Measurements from ENCODE around the gene LRP5.
"Not testable (repeated sequence)": the region's sequence is repeated elsewhere in the genome, so short reads cannot be mapped to it uniquely, and the experiment has no call there.

The LRP5 gene

DNA sequence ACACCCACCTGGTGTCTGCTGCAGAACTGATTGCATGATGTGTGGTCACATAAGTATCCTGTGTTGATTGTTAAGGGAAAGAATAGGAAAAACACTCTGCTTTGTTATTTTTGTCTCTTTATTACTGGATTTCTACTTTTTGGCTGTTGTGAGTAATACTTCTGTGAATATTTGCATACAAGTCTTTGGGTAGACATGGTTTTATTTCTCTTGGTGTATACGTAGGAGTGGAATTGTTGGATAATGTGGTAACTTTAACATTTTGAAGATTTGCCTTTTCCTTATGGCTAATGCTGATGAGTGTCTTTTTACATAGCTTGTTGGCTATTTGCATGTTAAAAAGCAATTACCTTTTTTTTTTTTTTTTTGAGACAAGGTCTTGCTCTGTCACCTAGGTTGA is 161.3 kb downstream of the LRP5 start:
- Histone ChIP-seq H3K79me1 (replicated peaks; ENCODE audit: low read length, poor library complexity, severe bottlenecking) (no peaks in the 10 kb centered on the region), H3K4me3 (ENCODE audit: insufficient read depth in 1 of 2, low read depth in 1 of 2, low read length in 2 of 2) (no peak overlapping the region), H3K4me2 (ENCODE audit: low read length, poor library complexity, severe bottlenecking) (no peak overlapping the region), H3K14ac (ENCODE audit: low read length in 2 of 2) (no peak overlapping the region), H4K8ac (ENCODE audit: low read length) (no peak overlapping the region), H2BK120ac (ENCODE audit: low read depth, low read length) (no peak overlapping the region), H3K18ac (ENCODE audit: low read depth in 1 of 2, low read length in 2 of 2) (no peak overlapping the region), H3K4me1 (ENCODE audit: control insufficient read depth, insufficient read depth, low read depth, low read length) (peaks cover 19% of the 10 kb centered on the region), H4K91ac (ENCODE audit: low read length) (no peak overlapping the region), H2BK12ac (ENCODE audit: low read length in 2 of 2) (no peak overlapping the region), H3K4ac (ENCODE audit: low read depth in 1 of 2, low read length in 2 of 2) (no peak overlapping the region), H3K9ac (ENCODE audit: low read length) (no peak overlapping the region), H3K23ac (ENCODE audit: low read length in 2 of 2) (no peak overlapping the region), H2AFZ (ENCODE audit: low read depth, low read length) (no peak overlapping the region), H3K27ac (ENCODE audit: low read length, poor library complexity, severe bottlenecking) (no peak overlapping the region), H2AK5ac (ENCODE audit: low read length, severe bottlenecking) (no peak overlapping the region), H3K36me3 (ENCODE audit: control insufficient read depth in 1 of 2, insufficient read depth in 2 of 2, low read depth in 1 of 2, low read length in 2 of 2) (peaks cover 3% of the 10 kb centered on the region in 2 experiments), H2BK15ac (ENCODE audit: low read depth, poor library complexity, severe bottlenecking) (no peak overlapping the region), H3K27me3 (ENCODE audit: control insufficient read depth in 1 of 2, insufficient read depth in 1 of 2, low read length in 2 of 2) (no peaks in the 10 kb centered on the region), H3K9me3 (ENCODE audit: control insufficient read depth, low read length) (no peaks in the 10 kb centered on the region), H2BK5ac (ENCODE audit: low read depth, low read length, poor library complexity, severe bottlenecking) (no peak overlapping the region)
- DNase-seq, result no peak
- WGBS, result 93% methylated on average over 1 of the region's 1 CpG

GRCh38 chr11:68475626-68476025 is 163.2 kb downstream of the LRP5 start:
- H3K9me3 ChIP-seq (ENCODE audit: control insufficient read depth, low read length); H2AFZ ChIP-seq (ENCODE audit: low read depth, low read length); H3K36me3 ChIP-seq (ENCODE audit: control insufficient read depth in 1 of 2, insufficient read depth in 2 of 2, low read depth in 1 of 2, low read length in 2 of 2); H3K18ac ChIP-seq (ENCODE audit: low read depth in 1 of 2, low read length in 2 of 2); DNase-seq; H2BK120ac ChIP-seq (ENCODE audit: low read depth, low read length); H3K4me2 ChIP-seq (ENCODE audit: low read length, poor library complexity, severe bottlenecking); H3K4me3 ChIP-seq (ENCODE audit: insufficient read depth in 1 of 2, low read depth in 1 of 2, low read length in 2 of 2); H2BK5ac ChIP-seq (ENCODE audit: low read depth, low read length, poor library complexity, severe bottlenecking); H3K14ac ChIP-seq (ENCODE audit: low read length in 2 of 2); H3K27me3 ChIP-seq (ENCODE audit: control insufficient read depth in 1 of 2, insufficient read depth in 1 of 2, low read length in 2 of 2); H3K79me1 ChIP-seq (replicated peaks; ENCODE audit: low read length, poor library complexity, severe bottlenecking); H3K23ac ChIP-seq (ENCODE audit: low read length in 2 of 2); H3K9ac ChIP-seq (ENCODE audit: low read length); H3K27ac ChIP-seq (ENCODE audit: low read length, poor library complexity, severe bottlenecking); H4K8ac ChIP-seq (ENCODE audit: low read length); H2BK15ac ChIP-seq (ENCODE audit: low read depth, poor library complexity, severe bottlenecking); H4K91ac ChIP-seq (ENCODE audit: low read length); H2BK12ac ChIP-seq (ENCODE audit: low read length in 2 of 2); H2AK5ac ChIP-seq (ENCODE audit: low read length, severe bottlenecking); H3K4ac ChIP-seq (ENCODE audit: low read depth in 1 of 2, low read length in 2 of 2): not testable (repeated sequence)
- peaks cover 13% of the 10 kb centered on the region for H3K4me1 ChIP-seq (ENCODE audit: control insufficient read depth, insufficient read depth, low read depth, low read length)
- WGBS, result 98% methylated on average over 29 of the region's 34 CpGs

GRCh38 chr11:68479390-68479789 is 167.0 kb downstream of the LRP5 start:
- Histone ChIP-seq H3K23ac (ENCODE audit: low read length in 2 of 2) (no peak overlapping the region), H4K8ac (ENCODE audit: low read length) (no peak overlapping the region), H3K18ac (ENCODE audit: low read depth in 1 of 2, low read length in 2 of 2) (no peak overlapping the region), H3K14ac (ENCODE audit: low read length in 2 of 2) (no peak overlapping the region), H3K4me2 (ENCODE audit: low read length, poor library complexity, severe bottlenecking) (no peak overlapping the region), H2BK120ac (ENCODE audit: low read depth, low read length) (no peak overlapping the region), H3K4me3 (ENCODE audit: insufficient read depth in 1 of 2, low read depth in 1 of 2, low read length in 2 of 2) (no peak overlapping the region), H3K27me3 (ENCODE audit: control insufficient read depth in 1 of 2, insufficient read depth in 1 of 2, low read length in 2 of 2) (no peaks in the 10 kb centered on the region), H3K9me3 (ENCODE audit: control insufficient read depth, low read length) (no peaks in the 10 kb centered on the region), H3K36me3 (ENCODE audit: control insufficient read depth in 1 of 2, insufficient read depth in 2 of 2, low read depth in 1 of 2, low read length in 2 of 2) (no peaks in the 10 kb centered on the region), H2BK12ac (ENCODE audit: low read length in 2 of 2) (no peak overlapping the region), H3K79me1 (replicated peaks; ENCODE audit: low read length, poor library complexity, severe bottlenecking) (no peaks in the 10 kb centered on the region), H4K91ac (ENCODE audit: low read length) (no peak overlapping the region), H3K4me1 (ENCODE audit: control insufficient read depth, insufficient read depth, low read depth, low read length) (no peaks in the 10 kb centered on the region), H2AK5ac (ENCODE audit: low read length, severe bottlenecking) (no peak overlapping the region), H2BK5ac (ENCODE audit: low read depth, low read length, poor library complexity, severe bottlenecking) (no peak overlapping the region), H3K9ac (ENCODE audit: low read length) (no peak overlapping the region), H2BK15ac (ENCODE audit: low read depth, poor library complexity, severe bottlenecking) (no peak overlapping the region), H3K27ac (ENCODE audit: low read length, poor library complexity, severe bottlenecking) (no peak overlapping the region), H3K4ac (ENCODE audit: low read depth in 1 of 2, low read length in 2 of 2) (no peak overlapping the region), H2AFZ (ENCODE audit: low read depth, low read length) (no peak overlapping the region)
- WGBS, result no CpG with 5 or more reads among the region's 3 CpGs
- no peak for DNase-seq

GRCh38 chr11:68480193-68480592 is 167.8 kb downstream of the LRP5 start:
- Histone ChIP-seq H4K91ac (ENCODE audit: low read length) (no peak overlapping the region), H3K9ac (ENCODE audit: low read length) (no peak overlapping the region), H2AFZ (ENCODE audit: low read depth, low read length) (no peak overlapping the region), H3K27ac (ENCODE audit: low read length, poor library complexity, severe bottlenecking) (no peak overlapping the region), H2BK120ac (ENCODE audit: low read depth, low read length) (no peak overlapping the region), H3K18ac (ENCODE audit: low read depth in 1 of 2, low read length in 2 of 2) (no peak overlapping the region), H3K14ac (ENCODE audit: low read length in 2 of 2) (no peak overlapping the region), H3K23ac (ENCODE audit: low read length in 2 of 2) (no peak overlapping the region), H2BK15ac (ENCODE audit: low read depth, poor library complexity, severe bottlenecking) (no peak overlapping the region), H3K27me3 (ENCODE audit: control insufficient read depth in 1 of 2, insufficient read depth in 1 of 2, low read length in 2 of 2) (no peaks in the 10 kb centered on the region), H3K4me3 (ENCODE audit: insufficient read depth in 1 of 2, low read depth in 1 of 2, low read length in 2 of 2) (no peak overlapping the region), H3K79me1 (replicated peaks; ENCODE audit: low read length, poor library complexity, severe bottlenecking) (no peaks in the 10 kb centered on the region), H3K36me3 (ENCODE audit: control insufficient read depth in 1 of 2, insufficient read depth in 2 of 2, low read depth in 1 of 2, low read length in 2 of 2) (no peaks in the 10 kb centered on the region), H2AK5ac (ENCODE audit: low read length, severe bottlenecking) (no peak overlapping the region), H3K9me3 (ENCODE audit: control insufficient read depth, low read length) (no peaks in the 10 kb centered on the region), H3K4me2 (ENCODE audit: low read length, poor library complexity, severe bottlenecking) (no peak overlapping the region), H3K4ac (ENCODE audit: low read depth in 1 of 2, low read length in 2 of 2) (no peak overlapping the region), H3K4me1 (ENCODE audit: control insufficient read depth, insufficient read depth, low read depth, low read length) (no peaks in the 10 kb centered on the region), H2BK5ac (ENCODE audit: low read depth, low read length, poor library complexity, severe bottlenecking) (no peak overlapping the region), H4K8ac (ENCODE audit: low read length) (no peak overlapping the region), H2BK12ac (ENCODE audit: low read length in 2 of 2) (no peak overlapping the region)
- WGBS, result over 99% methylated on average over 2 of the region's 2 CpGs
- no peak for DNase-seq
